Measurements from ENCODE around the gene FANCD2OS.
"Not testable (repeated sequence)": the region's sequence is repeated elsewhere in the genome, so short reads cannot be mapped to it uniquely, and the experiment has no call there.

The FANCD2OS gene

GRCh38 chr3:10108091-10108490 lies at the start of gene FANCD2OS:
Gene FANCD2OS (minus strand): TSS chr3:10108255. CDS start chr3:10104774, 3,481 bp downstream.
- no peak for DNase-seq

- no peak for DNase-seq
Measured at GRCh38 chr3:10157031-10157430, 49.0 kb upstream of the FANCD2OS start.

GRCh38 chr3:10155658-10156057 lies 47.6 kb upstream of the FANCD2OS start:
- DNase-seq: no peak

GRCh38 chr3:10155123-10155472 lies 47.0 kb upstream of the FANCD2OS start:
- DNase-seq: no peak

- DNase-seq: no peak
Measured at GRCh38 chr3:10154335-10155122, 46.5 kb upstream of the FANCD2OS start.

GRCh38 chr3:10150987-10151386 lies 42.9 kb upstream of the FANCD2OS start:
- DNase-seq: no peak

GRCh38 chr3:10149226-10149625 lies 41.2 kb upstream of the FANCD2OS start:
- no peak for DNase-seq

- DNase-seq: no peak
Measured at GRCh38 chr3:10145685-10146084, 37.6 kb upstream of the FANCD2OS start.

GRCh38 chr3:10142707-10143560 lies 34.9 kb upstream of the FANCD2OS start:
- no peak for DNase-seq

GRCh38 chr3:10140996-10141546 lies 33.0 kb upstream of the FANCD2OS start:
- DNase-seq: no peak

- no peak for DNase-seq
Measured at GRCh38 chr3:10137178-10137577, 29.1 kb upstream of the FANCD2OS start.

- DNase-seq: no peak
Measured at GRCh38 chr3:10136426-10137005, 28.5 kb upstream of the FANCD2OS start.

- not testable (repeated sequence) for DNase-seq
Measured at GRCh38 chr3:10135872-10136271, 27.8 kb upstream of the FANCD2OS start.

GRCh38 chr3:10122724-10123123 lies 14.7 kb upstream of the FANCD2OS start:
- DNase-seq: no peak

GRCh38 chr3:10121064-10121463 lies 13.0 kb upstream of the FANCD2OS start:
- DNase-seq: no peak

GRCh38 chr3:10119376-10119775 lies 11.3 kb upstream of the FANCD2OS start:
- DNase-seq: no peak

GRCh38 chr3:10116928-10117327 lies 8.9 kb upstream of the FANCD2OS start:
- DNase-seq: no peak

- no peak for DNase-seq
Measured at GRCh38 chr3:10116138-10116460, 8.0 kb upstream of the FANCD2OS start.

- peak; percentile 83 to 89 (median 86) for DNase-seq
Measured at GRCh38 chr3:10115326-10116137, 7.5 kb upstream of the FANCD2OS start, which contains the start of gene BRK1. Gene BRK1 (plus strand): TSS chr3:10115675. CDS start chr3:10115702, 27 bp downstream.

GRCh38 chr3:10106919-10107318 lies 1.1 kb downstream of the FANCD2OS start:
- DNase-seq: no peak

- DNase-seq: no peak
Measured at GRCh38 chr3:10099041-10099440, 9.0 kb downstream of the FANCD2OS start.

- DNase-seq: no peak
Measured at GRCh38 chr3:10093678-10094077, 14.4 kb downstream of the FANCD2OS start.

- DNase-seq: not testable (repeated sequence)
Measured at GRCh38 chr3:10091387-10091786, 16.7 kb downstream of the FANCD2OS start.

Measured in activated naive CD4-positive, alpha-beta T cell (primary cell).